Measurements from ENCODE around the gene UTP15.

UTP15 gene

GRCh38 chr5:73606206-73606753 is 40.7 kb downstream of the UTP15 start:
- no peak for DNase-seq (ENCODE audit: low read depth in 1 of 2, low spot score in 1 of 2)
- Histone ChIP-seq H3K4me3 (replicated peaks; ENCODE audit: insufficient read depth, low read length) (no peak overlapping the region), H3K27ac (replicated peaks) (no peak overlapping the region)

GRCh38 chr5:73607228-73607627 is 41.7 kb downstream of the UTP15 start:
- TF ChIP-seq, protein P1, sequence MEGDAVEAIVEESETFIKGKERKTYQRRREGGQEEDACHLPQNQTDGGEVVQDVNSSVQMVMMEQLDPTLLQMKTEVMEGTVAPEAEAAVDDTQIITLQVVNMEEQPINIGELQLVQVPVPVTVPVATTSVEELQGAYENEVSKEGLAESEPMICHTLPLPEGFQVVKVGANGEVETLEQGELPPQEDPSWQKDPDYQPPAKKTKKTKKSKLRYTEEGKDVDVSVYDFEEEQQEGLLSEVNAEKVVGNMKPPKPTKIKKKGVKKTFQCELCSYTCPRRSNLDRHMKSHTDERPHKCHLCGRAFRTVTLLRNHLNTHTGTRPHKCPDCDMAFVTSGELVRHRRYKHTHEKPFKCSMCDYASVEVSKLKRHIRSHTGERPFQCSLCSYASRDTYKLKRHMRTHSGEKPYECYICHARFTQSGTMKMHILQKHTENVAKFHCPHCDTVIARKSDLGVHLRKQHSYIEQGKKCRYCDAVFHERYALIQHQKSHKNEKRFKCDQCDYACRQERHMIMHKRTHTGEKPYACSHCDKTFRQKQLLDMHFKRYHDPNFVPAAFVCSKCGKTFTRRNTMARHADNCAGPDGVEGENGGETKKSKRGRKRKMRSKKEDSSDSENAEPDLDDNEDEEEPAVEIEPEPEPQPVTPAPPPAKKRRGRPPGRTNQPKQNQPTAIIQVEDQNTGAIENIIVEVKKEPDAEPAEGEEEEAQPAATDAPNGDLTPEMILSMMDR (IDR thresholded peaks at IDR 0.05; ENCODE audit: insufficient read depth, low read length): no peak
- TF ChIP-seq POLR2AphosphoS5 (IDR thresholded peaks at IDR 0.05; ENCODE audit: low read depth) (no peak), SPI1 (IDR thresholded peaks at IDR 0.05; ENCODE audit: borderline replicate concordance, low read depth) (no peak), GABPA (IDR thresholded peaks at IDR 0.05; ENCODE audit: low read depth) (no peak)
- TF ChIP-seq, protein P2, sequence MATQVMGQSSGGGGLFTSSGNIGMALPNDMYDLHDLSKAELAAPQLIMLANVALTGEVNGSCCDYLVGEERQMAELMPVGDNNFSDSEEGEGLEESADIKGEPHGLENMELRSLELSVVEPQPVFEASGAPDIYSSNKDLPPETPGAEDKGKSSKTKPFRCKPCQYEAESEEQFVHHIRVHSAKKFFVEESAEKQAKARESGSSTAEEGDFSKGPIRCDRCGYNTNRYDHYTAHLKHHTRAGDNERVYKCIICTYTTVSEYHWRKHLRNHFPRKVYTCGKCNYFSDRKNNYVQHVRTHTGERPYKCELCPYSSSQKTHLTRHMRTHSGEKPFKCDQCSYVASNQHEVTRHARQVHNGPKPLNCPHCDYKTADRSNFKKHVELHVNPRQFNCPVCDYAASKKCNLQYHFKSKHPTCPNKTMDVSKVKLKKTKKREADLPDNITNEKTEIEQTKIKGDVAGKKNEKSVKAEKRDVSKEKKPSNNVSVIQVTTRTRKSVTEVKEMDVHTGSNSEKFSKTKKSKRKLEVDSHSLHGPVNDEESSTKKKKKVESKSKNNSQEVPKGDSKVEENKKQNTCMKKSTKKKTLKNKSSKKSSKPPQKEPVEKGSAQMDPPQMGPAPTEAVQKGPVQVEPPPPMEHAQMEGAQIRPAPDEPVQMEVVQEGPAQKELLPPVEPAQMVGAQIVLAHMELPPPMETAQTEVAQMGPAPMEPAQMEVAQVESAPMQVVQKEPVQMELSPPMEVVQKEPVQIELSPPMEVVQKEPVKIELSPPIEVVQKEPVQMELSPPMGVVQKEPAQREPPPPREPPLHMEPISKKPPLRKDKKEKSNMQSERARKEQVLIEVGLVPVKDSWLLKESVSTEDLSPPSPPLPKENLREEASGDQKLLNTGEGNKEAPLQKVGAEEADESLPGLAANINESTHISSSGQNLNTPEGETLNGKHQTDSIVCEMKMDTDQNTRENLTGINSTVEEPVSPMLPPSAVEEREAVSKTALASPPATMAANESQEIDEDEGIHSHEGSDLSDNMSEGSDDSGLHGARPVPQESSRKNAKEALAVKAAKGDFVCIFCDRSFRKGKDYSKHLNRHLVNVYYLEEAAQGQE (IDR thresholded peaks at IDR 0.05; ENCODE audit: insufficient replicate concordance, low read depth): no peak
- H3K4me3 ChIP-seq (replicated peaks; ENCODE audit: insufficient read depth, low read length): no peak overlapping the region
- H3K27ac ChIP-seq (replicated peaks): no peak overlapping the region
- no peaks in the 10 kb centered on the region for H3K27me3 ChIP-seq (ENCODE audit: insufficient read depth, poor library complexity, severe bottlenecking)
- DNase-seq (ENCODE audit: low read depth in 1 of 2, low spot score in 1 of 2): no peak

More at GRCh38 chr5:73606206-73606753, 40.7 kb downstream of the UTP15 start:
- TF ChIP-seq, protein P1 (IDR thresholded peaks at IDR 0.05; ENCODE audit: insufficient read depth, low read length): no peak
- TF ChIP-seq, protein P2 (IDR thresholded peaks at IDR 0.05; ENCODE audit: insufficient replicate concordance, low read depth): no peak
- TF ChIP-seq POLR2AphosphoS5 (IDR thresholded peaks at IDR 0.05; ENCODE audit: low read depth): no peak
- H3K27me3 ChIP-seq (ENCODE audit: insufficient read depth, poor library complexity, severe bottlenecking): no peaks in the 10 kb centered on the region

- no peaks in the 10 kb centered on the region for H3K27me3 ChIP-seq (ENCODE audit: insufficient read depth, poor library complexity, severe bottlenecking)
- TF ChIP-seq, protein P2 (IDR thresholded peaks at IDR 0.05; ENCODE audit: insufficient replicate concordance, low read depth): no peak
- TF ChIP-seq, protein P1 (IDR thresholded peaks at IDR 0.05; ENCODE audit: insufficient read depth, low read length): no peak
- TF ChIP-seq POLR2AphosphoS5 (IDR thresholded peaks at IDR 0.05; ENCODE audit: low read depth) (no peak), SPI1 (IDR thresholded peaks at IDR 0.05; ENCODE audit: borderline replicate concordance, low read depth) (no peak), GABPA (IDR thresholded peaks at IDR 0.05; ENCODE audit: low read depth) (no peak)
- no peak overlapping the region for H3K27ac ChIP-seq (replicated peaks)
- no peak overlapping the region for H3K4me3 ChIP-seq (replicated peaks; ENCODE audit: insufficient read depth, low read length)
- no peak for DNase-seq (ENCODE audit: low read depth in 1 of 2, low spot score in 1 of 2)
Observed at GRCh38 chr5:73612799-73613198, 47.3 kb downstream of the UTP15 start.

Measured in HL-60 (cell line).